ENCODE results near the gene KCNMA1. TPM values are rescaled to one million over a fixed set of nuclear protein-coding genes. Genes with fewer than 3 reads are reported as not detected.

KCNMA1 gene
- total and polyA plus RNA-seq, 9 of the 15 experiments (the other 6 are each of a cell fraction or from before 2014, with no cell fraction given): 0.01 to 0.95 (median 0.15) TPM; not detected in 4

DNA sequence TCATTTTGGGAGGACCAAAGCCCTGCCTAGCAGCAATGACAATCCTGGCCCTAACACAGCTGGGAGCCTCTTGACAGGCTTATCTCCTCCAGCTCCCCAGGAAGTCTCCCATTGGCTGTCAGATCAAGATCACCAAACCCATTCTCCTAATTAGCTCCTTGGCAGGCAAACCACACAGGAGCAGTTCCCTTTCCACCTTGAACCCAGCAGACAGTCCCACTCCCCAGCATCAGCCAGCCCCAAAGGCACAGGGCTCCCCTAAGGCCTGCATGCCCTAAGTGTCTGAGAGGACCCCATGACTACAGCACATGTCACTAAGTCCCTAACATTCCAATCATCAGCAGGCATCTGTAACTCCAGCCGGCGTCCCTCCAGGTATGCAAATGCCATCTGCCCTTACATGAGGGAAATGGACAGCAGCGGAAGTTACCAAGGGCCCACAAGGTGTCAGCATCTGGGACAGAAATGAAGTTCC, 348.5 kb downstream of the KCNMA1 start:
- no peaks in the 10 kb centered on the region for H3K9me3 ChIP-seq (replicated peaks; ENCODE audit: control insufficient read depth, insufficient read depth, low read depth, low read length)
- H3K27ac ChIP-seq (ENCODE audit: extremely low read depth, low read depth, low read length): no peak overlapping the region
- no peak overlapping the region for H2AFZ ChIP-seq (ENCODE audit: low read depth, low read length)
- no peaks in the 10 kb centered on the region for H3K36me3 ChIP-seq (ENCODE audit: control insufficient read depth, insufficient read depth, low read length)
- no peak overlapping the region for H3K4me3 ChIP-seq
- DNase-seq (ENCODE audit: extremely low read depth in 1 of 4, low spot score in 3 of 4) (no peak), FAIRE-seq (no peak), ATAC-seq (no peak)
- WGBS (ENCODE audit: insufficient coverage, low coverage, missing lambda C conversion rate): 4% methylated on average over 3 of the region's 3 CpGs
- H3K79me2 ChIP-seq (ENCODE audit: control insufficient read depth, insufficient read depth, low read length): no peaks in the 10 kb centered on the region
- no TSS peak for BruUV-seq (replicated peaks)
- no peaks in the 10 kb centered on the region for H4K20me1 ChIP-seq (replicated peaks; ENCODE audit: control insufficient read depth, insufficient read depth, low read length)
- CTCF ChIA-PET (ENCODE audit: low intra/inter-chr PET ratio): no interaction called here
- POLR2A ChIA-PET: interaction anchor here (1.3 kb wide), 1 partner anchor 10 kb away, joined by 4 read pairs; no protein-coding TSS in a partner anchor
- H3K9me1 ChIP-seq (ENCODE audit: control insufficient read depth, insufficient read depth, low read length): no peaks in the 10 kb centered on the region
- no peaks in the 10 kb centered on the region; a peak in 1 of 5 replicates for H3K4me1 ChIP-seq (replicated peaks in 1 of 2; ENCODE audit: control insufficient read depth in 2 of 2, insufficient read depth in 2 of 2, low read length in 2 of 2)
- in situ Hi-C loops (cut with MboI) (no loop called here), intact Hi-C loops (cut with micrococcal nuclease) (no loop called here)
- no peak overlapping the region for H3K9ac ChIP-seq (ENCODE audit: insufficient read depth in 1 of 2, low read depth in 2 of 2, low read length in 2 of 2)
- H3K27me3 ChIP-seq (ENCODE audit: control insufficient read depth in 2 of 2, insufficient read depth in 2 of 2, low read length in 2 of 2): peaks cover 5 to 12% of the 10 kb centered on the region in 2 experiments; a peak in 4 of 5 replicates
- no peak overlapping the region for H3K4me2 ChIP-seq (ENCODE audit: insufficient read depth, low read length)
- TF ChIP-seq, protein P1, sequence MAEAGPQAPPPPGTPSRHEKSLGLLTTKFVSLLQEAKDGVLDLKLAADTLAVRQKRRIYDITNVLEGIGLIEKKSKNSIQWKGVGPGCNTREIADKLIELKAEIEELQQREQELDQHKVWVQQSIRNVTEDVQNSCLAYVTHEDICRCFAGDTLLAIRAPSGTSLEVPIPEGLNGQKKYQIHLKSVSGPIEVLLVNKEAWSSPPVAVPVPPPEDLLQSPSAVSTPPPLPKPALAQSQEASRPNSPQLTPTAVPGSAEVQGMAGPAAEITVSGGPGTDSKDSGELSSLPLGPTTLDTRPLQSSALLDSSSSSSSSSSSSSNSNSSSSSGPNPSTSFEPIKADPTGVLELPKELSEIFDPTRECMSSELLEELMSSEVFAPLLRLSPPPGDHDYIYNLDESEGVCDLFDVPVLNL (CRISPR knock-in tag; IDR thresholded peaks at IDR 0.05; ENCODE audit: low read depth): no peak
- no peak for TF ChIP-seq POLR3A (IDR thresholded peaks at IDR 0.05; ENCODE audit: borderline replicate concordance, extremely low read depth, insufficient read depth, insufficient read length)
- TF ChIP-seq, protein P2, sequence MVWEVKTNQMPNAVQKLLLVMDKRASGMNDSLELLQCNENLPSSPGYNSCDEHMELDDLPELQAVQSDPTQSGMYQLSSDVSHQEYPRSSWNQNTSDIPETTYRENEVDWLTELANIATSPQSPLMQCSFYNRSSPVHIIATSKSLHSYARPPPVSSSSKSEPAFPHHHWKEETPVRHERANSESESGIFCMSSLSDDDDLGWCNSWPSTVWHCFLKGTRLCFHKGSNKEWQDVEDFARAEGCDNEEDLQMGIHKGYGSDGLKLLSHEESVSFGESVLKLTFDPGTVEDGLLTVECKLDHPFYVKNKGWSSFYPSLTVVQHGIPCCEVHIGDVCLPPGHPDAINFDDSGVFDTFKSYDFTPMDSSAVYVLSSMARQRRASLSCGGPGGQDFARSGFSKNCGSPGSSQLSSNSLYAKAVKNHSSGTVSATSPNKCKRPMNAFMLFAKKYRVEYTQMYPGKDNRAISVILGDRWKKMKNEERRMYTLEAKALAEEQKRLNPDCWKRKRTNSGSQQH (CRISPR knock-in tag; IDR thresholded peaks at IDR 0.05): no peak
- TF ChIP-seq, protein P3, sequence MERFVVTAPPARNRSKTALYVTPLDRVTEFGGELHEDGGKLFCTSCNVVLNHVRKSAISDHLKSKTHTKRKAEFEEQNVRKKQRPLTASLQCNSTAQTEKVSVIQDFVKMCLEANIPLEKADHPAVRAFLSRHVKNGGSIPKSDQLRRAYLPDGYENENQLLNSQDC (CRISPR knock-in tag; IDR thresholded peaks at IDR 0.05): no peak
- no peak for TF ChIP-seq FOXJ3 (CRISPR knock-in tag; IDR thresholded peaks at IDR 0.05)
- TF ChIP-seq, protein P4, sequence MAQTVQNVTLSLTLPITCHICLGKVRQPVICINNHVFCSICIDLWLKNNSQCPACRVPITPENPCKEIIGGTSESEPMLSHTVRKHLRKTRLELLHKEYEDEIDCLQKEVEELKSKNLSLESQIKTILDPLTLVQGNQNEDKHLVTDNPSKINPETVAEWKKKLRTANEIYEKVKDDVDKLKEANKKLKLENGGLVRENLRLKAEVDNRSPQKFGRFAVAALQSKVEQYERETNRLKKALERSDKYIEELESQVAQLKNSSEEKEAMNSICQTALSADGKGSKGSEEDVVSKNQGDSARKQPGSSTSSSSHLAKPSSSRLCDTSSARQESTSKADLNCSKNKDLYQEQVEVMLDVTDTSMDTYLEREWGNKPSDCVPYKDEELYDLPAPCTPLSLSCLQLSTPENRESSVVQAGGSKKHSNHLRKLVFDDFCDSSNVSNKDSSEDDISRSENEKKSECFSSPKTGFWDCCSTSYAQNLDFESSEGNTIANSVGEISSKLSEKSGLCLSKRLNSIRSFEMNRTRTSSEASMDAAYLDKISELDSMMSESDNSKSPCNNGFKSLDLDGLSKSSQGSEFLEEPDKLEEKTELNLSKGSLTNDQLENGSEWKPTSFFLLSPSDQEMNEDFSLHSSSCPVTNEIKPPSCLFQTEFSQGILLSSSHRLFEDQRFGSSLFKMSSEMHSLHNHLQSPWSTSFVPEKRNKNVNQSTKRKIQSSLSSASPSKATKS (CRISPR knock-in tag; IDR thresholded peaks at IDR 0.05): no peak
- no peak for TF ChIP-seq NCOA4 (IDR thresholded peaks at IDR 0.05; ENCODE audit: partially characterized antibody)
- TF ChIP-seq, protein P5, sequence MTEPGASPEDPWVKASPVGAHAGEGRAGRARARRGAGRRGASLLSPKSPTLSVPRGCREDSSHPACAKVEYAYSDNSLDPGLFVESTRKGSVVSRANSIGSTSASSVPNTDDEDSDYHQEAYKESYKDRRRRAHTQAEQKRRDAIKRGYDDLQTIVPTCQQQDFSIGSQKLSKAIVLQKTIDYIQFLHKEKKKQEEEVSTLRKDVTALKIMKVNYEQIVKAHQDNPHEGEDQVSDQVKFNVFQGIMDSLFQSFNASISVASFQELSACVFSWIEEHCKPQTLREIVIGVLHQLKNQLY (CRISPR knock-in tag; conservative IDR thresholded peaks at IDR 0.05): no peak
- TF ChIP-seq BACH1 (tag; IDR thresholded peaks at IDR 0.05): no peak
- TF ChIP-seq CEBPB (tag; IDR thresholded peaks at IDR 0.05): no peak
